Mammary microvascular endothelial cell (primary cell): Measurements from ENCODE around the gene RPL34. TPM values are rescaled to one million over a fixed set of nuclear protein-coding genes. Genes with fewer than 3 reads are reported as not detected.

Experiments
- total RNA-seq: library from RNA; depleted of rRNA; stranded (reverse); fragments of >200 nt; gene quantifications from 2 replicates; pipeline ENCODE4 v1.2.3, GENCODE V29; 2015

RPL34 gene
- 1,049 and 1,105 TPM in 2 replicates for total RNA-seq

GRCh38 chr4:108620101-108620932 lies at the start of gene RPL34:
Gene RPL34 (plus strand): TSS chr4:108620576. CDS start chr4:108621960, 1,384 bp downstream.

DNA sequence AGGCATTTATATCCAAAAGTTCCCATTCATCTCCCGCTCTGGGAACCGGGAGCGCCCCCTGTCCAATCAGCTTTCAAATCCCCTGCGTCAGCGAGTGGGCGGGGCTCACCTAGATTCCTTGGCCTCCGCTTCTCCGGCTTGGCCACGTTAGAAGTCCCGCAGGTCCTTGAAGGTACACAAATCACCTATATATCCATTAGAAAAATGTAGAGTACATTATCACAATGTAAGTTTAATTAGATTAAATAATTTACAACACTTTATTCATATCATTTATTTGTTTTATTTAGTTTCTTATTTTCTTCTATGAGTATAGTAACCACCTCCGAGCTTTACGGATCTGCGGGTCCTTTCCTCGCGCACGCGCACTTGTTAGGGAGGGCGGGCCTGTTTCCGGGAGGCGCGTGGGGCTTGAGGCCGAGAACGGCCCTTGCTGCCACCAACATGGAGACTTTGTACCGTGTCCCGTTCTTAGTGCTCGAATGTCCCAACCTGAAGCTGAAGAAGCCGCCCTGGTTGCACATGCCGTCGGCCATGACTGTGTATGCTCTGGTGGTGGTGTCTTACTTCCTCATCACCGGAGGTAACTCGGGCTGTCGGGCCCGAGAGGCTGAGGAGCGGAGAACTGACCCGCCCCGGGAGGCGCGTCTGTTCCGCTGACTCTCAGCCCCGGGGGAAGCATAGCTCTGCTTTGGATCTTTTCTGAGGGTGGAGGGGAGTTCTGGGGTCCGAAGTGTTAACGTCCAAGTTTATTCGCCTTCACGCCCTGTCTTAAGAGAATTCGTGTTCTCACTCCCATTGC lies 30.0 kb downstream of the RPL34 start, which contains the start of gene OSTC:
TSS of gene OSTC (plus strand) at position 388 of the 802 bp plus-strand sequence. CDS start at position 445, 57 bp downstream.

Other genes starting within 250 kb of the RPL34 start
- 156 and 172 TPM in 2 replicates for gene OSTC, start 30.0 kb downstream of the RPL34 start, total RNA-seq
- 0.25 and 0.53 TPM in 2 replicates for gene ETNPPL, start 142.5 kb downstream of the RPL34 start, total RNA-seq